BLaER1 treated with 17β-estradiol and CSF1 and Interleukin-3, amounts not matched to agents 10 nM and 100 nM (cell line): ENCODE data around the gene WBP2.
A peak's percentile ranks its signal among the peaks of the same experiment; 100 is the strongest.
"Not testable (repeated sequence)": the region's sequence is repeated elsewhere in the genome, so short reads cannot be mapped to it uniquely, and the experiment has no call there.

Experiments used
- H3K27ac ChIP-seq, 11 experiments: shearing (Covaris generic); formaldehyde crosslinking; 2 replicates each; pipeline ENCODE4 v1.8.1; 2022
- H3K27me3 ChIP-seq, 11 experiments: shearing (Covaris generic); formaldehyde crosslinking; 2 replicates each; pipeline ENCODE4 v1.8.1; 2022
- H3K36me3 ChIP-seq, 11 experiments: shearing (Covaris generic); formaldehyde crosslinking; 2 replicates each; pipeline ENCODE4 v1.8.1; 2022
- H3K4me1 ChIP-seq, 10 experiments: shearing (Covaris generic); formaldehyde crosslinking; 2 replicates each; pipeline ENCODE4 v1.8.1; 2022
- H3K4me2 ChIP-seq, 11 experiments: shearing (Covaris generic); formaldehyde crosslinking; 2 replicates each; pipeline ENCODE4 v1.8.1; 2022
- H3K4me3 ChIP-seq, 10 experiments: shearing (Covaris generic); formaldehyde crosslinking; 2 replicates each; pipeline ENCODE4 v1.8.1; 2022
- H3K9ac ChIP-seq, 11 experiments: shearing (Covaris generic); formaldehyde crosslinking; 2 replicates each; pipeline ENCODE4 v1.8.1; 2022
- H3K9me3 ChIP-seq, 11 experiments: shearing (Covaris generic); formaldehyde crosslinking; replicated peaks in 1 of 11; 2 replicates each; pipeline ENCODE4 v1.8.1; 2022
- H4K20me1 ChIP-seq, 11 experiments: shearing (Covaris generic); formaldehyde crosslinking; 2 replicates each; pipeline ENCODE4 v1.8.1; 2022
- Cebpa-rat ChIP-seq, 11 experiments: shearing (Covaris generic); IDR thresholded peaks; 2 replicates each; pipeline ENCODE4 v1.8.1; 2022

WBP2 gene

DNA sequence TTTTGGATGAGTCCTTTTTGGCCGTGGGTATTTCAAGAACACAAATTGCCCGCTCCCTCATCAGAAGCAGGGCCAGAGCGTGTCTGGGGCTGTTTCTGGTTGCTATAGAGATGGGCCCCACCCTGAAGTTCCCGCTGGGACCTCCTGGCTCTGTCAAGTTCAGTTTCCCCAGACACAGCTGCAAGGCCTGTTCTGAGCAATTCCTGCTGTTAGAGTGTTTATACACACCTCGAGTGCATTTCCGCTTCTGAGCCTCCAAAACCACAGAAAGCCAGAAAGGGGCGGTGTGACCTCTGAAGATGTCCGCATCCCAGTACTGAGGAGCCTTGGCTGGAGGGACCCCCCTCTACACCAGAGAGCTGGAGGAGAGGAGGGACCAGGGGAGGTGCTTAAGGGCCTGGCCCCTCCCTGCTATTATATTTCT lies 9.3 kb upstream of the WBP2 start:
- H3K4me1 ChIP-seq = peaks cover 27 to 51% (median 45%) of the 10 kb centered on the region in 10 experiments
- H3K4me3 ChIP-seq = peak overlapping the region in 2 of 10 experiments; percentile 15 to 38; a peak in 2 of 20 replicates
- no peaks in the 10 kb centered on the region for H3K27me3 ChIP-seq
- peak in 2 of 11 experiments; percentile 28 to 73; a peak in 2 of 22 replicates for TF ChIP-seq Cebpa-rat (IDR thresholded peaks at IDR 0.05)
- peak overlapping the region; percentile 32 to 64 (median 45); a peak in 18 of 22 replicates for H3K9ac ChIP-seq
- H3K9me3 ChIP-seq = no peaks in the 10 kb centered on the region
- H3K36me3 ChIP-seq = no peaks in the 10 kb centered on the region
- peak overlapping the region; percentile 21 to 79 (median 70); a peak in 21 of 22 replicates for H3K27ac ChIP-seq
- peak overlapping the region; percentile 52 to 90 (median 78) for H3K4me2 ChIP-seq
- no peaks in the 10 kb centered on the region for H4K20me1 ChIP-seq

DNA sequence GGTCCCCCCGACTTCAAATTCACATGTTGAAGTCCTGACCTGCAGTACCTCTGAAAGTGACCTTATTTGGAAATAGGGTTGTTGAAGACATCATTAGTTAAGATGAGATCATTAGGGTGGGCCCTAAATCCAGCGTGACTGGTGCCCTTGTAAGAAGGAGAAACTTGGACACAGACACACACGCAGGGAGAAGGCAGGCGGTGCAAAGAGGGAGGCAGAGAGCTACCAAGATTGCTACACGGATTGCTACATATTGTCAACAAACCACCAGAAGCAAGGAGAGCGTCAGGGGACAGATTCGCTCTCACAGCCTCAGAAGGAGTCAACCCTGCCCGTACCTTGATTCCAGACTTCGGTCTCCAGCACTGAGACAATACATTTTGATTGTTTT lies 6.8 kb upstream of the WBP2 start:
- Histone ChIP-seq H3K4me1 (peaks cover 46 to 72% (median 65%) of the 10 kb centered on the region in 10 experiments), H3K4me3 (no peak overlapping the region), H3K9ac (no peak overlapping the region), H3K4me2 (no peak overlapping the region), H3K9me3 (no peaks in the 10 kb centered on the region), H3K36me3 (no peaks in the 10 kb centered on the region), H3K27me3 (no peaks in the 10 kb centered on the region), H4K20me1 (no peaks in the 10 kb centered on the region), H3K27ac (peak overlapping the region in 1 of 11 experiments; percentile 29; a peak in 1 of 22 replicates)
- no peak for TF ChIP-seq Cebpa-rat (IDR thresholded peaks at IDR 0.05)

DNA sequence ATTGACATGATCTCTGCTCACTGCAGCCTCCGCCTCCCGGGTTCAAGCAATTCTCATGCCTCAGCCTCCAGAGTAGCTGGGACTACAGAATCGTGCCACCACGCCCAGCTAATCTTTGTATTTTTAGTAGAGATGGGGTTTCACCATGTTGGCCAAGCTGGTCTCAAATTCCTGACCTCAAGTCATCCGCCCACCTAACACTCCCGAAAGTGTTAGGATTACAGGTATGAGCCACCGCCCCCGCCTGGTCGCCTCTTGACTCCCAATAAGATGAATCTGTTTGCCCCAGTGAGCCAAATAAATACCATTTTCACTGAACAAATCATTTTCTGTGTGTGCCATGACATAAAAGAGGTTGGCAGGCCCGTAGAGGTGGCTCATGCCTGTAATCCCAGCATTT lies 4.2 kb upstream of the WBP2 start:
- peak overlapping the region in 9 of 11 experiments; percentile 43 to 82 (median 76); a peak in 15 of 22 replicates for H3K27ac ChIP-seq
- peak overlapping the region in 6 of 11 experiments; percentile 40 to 68 (median 56); a peak in 6 of 22 replicates for H3K9ac ChIP-seq
- H3K27me3 ChIP-seq, H4K20me1 ChIP-seq, H3K4me3 ChIP-seq, H3K36me3 ChIP-seq, H3K9me3 ChIP-seq: not testable (repeated sequence)
- peaks cover 40 to 67% (median 61%) of the 10 kb centered on the region in 10 experiments for H3K4me1 ChIP-seq
- peak overlapping the region in 9 of 11 experiments; percentile 52 to 98 (median 68); a peak in 15 of 22 replicates for H3K4me2 ChIP-seq

DNA sequence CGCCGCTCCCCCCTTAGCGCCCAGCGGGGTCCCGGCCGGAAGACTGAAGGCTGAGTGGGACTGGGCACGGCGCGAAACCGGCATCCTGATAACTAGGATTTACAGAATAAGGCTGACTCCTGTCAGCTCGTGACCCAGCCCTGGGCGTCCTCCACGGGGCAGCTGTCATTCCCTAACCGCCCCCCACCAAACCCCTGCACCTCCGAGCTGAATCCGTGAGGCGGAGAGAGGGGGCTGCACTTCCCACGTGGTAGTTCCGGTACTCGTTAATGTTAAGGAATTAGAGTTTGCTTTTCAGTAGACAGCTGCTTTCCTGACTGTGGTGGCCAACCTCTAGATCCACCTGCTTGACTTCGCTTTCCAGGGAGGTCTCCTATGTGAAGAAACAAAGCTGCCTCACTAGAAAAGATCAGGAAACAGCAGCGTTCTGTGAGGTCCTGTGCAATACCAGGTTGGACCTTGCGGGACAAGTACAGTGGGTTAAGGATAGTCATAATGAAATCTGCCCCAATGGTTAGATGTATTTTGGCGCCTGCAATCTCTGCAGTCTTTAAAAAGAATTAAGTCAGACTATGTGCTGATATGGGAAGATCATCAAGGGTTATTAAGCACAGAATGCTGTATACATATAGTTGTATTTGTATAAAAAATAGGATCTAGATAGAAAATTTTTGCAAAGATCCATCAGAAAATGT lies 1.1 kb upstream of the WBP2 start:
- H3K4me1 ChIP-seq = peaks cover 43 to 67% (median 51%) of the 10 kb centered on the region in 10 experiments
- peak overlapping the region; percentile 83 to 98 (median 96) for H3K4me2 ChIP-seq
- H3K9me3 ChIP-seq = no peaks in the 10 kb centered on the region
- peak overlapping the region; percentile 92 to 99 (median 98) for H3K27ac ChIP-seq
- peak overlapping the region; percentile 78 to 96 (median 89) for H3K4me3 ChIP-seq
- H4K20me1 ChIP-seq = peaks cover 0 to 29% (median 5%) of the 10 kb centered on the region in 11 experiments; a peak in 8 of 22 replicates
- peak overlapping the region; percentile 92 to 99 (median 98) for H3K9ac ChIP-seq
- no peaks in the 10 kb centered on the region for H3K27me3 ChIP-seq
- no peak for TF ChIP-seq Cebpa-rat (IDR thresholded peaks at IDR 0.05)
- H3K36me3 ChIP-seq = peaks cover 5 to 20% (median 9%) of the 10 kb centered on the region in 11 experiments

DNA sequence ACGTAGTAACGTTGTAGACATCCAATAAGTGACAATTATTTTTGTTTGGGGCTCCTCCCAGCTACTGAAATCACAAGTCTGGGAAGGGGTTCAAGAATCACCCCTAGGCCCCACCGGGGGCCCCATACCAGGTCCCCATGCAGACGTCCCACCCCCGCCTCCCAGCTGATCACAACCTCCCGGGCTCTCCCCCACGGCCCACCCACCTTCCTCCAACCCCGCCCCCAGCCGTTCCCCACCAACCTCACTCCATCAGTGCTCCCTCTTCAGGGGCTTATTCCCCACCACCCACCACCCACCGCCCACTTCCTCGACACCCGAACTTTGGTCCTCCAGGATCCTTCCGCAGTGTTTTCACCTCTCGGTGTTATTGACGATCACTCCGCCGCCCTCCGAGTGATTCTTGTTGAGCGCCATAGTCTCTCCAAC lies 240 bp downstream of the WBP2 start:
- peak overlapping the region; percentile 78 to 96 (median 89) for H3K4me3 ChIP-seq
- H3K27ac ChIP-seq = peak overlapping the region; percentile 65 to 99 (median 81)
- no peaks in the 10 kb centered on the region for H3K9me3 ChIP-seq
- peaks cover 16 to 33% (median 21%) of the 10 kb centered on the region in 11 experiments for H3K36me3 ChIP-seq
- peak overlapping the region; percentile 79 to 99 (median 97) for H3K9ac ChIP-seq
- H4K20me1 ChIP-seq = peaks cover 0 to 41% (median 5%) of the 10 kb centered on the region in 11 experiments; a peak in 8 of 22 replicates
- peaks cover 42 to 57% (median 48%) of the 10 kb centered on the region in 10 experiments for H3K4me1 ChIP-seq
- no peak for TF ChIP-seq Cebpa-rat (IDR thresholded peaks at IDR 0.05)
- peak overlapping the region; percentile 79 to 98 (median 94) for H3K4me2 ChIP-seq
- H3K27me3 ChIP-seq = no peaks in the 10 kb centered on the region

DNA sequence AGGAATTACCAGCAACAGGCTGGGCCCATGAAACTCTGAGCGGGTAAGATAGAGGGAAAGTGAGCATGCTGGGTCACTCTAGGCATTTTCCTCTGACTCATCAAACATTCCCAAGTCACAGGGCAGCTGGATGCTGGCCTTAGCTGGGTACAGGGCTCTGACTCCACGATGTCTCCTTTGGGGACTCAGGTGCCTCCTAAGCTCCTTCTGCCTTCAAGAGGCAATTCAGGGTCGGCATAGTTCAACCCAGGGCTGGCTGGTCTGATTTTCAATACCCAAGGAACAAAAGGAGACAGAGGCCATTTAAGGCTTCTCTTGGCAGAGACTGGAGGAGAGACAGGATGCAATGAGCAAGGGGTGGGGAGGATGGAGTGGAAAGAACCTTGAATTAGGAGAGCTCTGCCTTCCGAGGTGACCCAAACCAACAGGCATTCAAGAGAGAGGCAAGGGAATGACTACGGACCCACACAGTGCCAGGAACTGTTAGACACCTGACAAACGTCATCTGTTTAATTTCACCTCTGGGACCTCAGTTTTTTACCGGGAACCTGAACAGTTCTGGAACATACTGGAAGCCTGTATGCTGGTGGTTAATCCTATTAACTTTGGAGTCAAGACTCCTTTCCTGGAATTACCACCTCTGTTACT lies 910 bp downstream of the WBP2 start:
- peak overlapping the region; percentile 79 to 98 (median 94) for H3K4me2 ChIP-seq
- H3K9me3 ChIP-seq = no peaks in the 10 kb centered on the region
- H3K27ac ChIP-seq = peak overlapping the region; percentile 65 to 99 (median 81)

DNA sequence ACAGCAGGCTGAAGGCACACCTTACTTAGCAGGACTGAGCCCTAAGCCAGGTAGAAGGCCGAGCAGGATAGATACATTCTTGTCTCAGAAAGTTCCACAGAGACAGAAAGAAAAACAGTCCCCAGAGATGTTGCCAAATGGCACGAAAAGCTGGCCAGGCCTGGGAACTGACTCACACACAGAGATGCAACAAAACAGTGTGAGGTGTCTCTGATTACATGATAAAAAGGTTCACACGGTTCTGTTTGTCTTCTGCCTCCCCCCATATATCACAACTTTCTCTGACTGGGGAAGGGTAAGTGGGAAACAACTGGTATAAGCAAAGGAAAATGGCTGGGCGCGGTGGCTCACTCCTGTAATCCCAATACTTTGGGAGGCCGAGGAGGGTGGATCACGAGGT lies 1.7 kb downstream of the WBP2 start:
- TF ChIP-seq Cebpa-rat (IDR thresholded peaks at IDR 0.05) = no peak
- peaks cover 31 to 48% (median 36%) of the 10 kb centered on the region in 11 experiments for H3K36me3 ChIP-seq
- peak overlapping the region in 3 of 11 experiments; percentile 82 to 99 (median 99); a peak in 2 of 22 replicates for H3K27ac ChIP-seq
- H3K4me1 ChIP-seq = peaks cover 33 to 56% (median 43%) of the 10 kb centered on the region in 10 experiments
- peak overlapping the region in 3 of 10 experiments; percentile 90 to 96 (median 93); a peak in 4 of 20 replicates for H3K4me3 ChIP-seq
- H3K9ac ChIP-seq = peak overlapping the region in 9 of 11 experiments; percentile 1 to 98 (median 91); a peak in 12 of 22 replicates
- H3K4me2 ChIP-seq = peak overlapping the region; percentile 79 to 98 (median 94); a peak in 17 of 22 replicates
- H4K20me1 ChIP-seq = peaks cover 0 to 56% (median 5%) of the 10 kb centered on the region in 11 experiments; a peak in 9 of 22 replicates
- no peaks in the 10 kb centered on the region for H3K9me3 ChIP-seq
- H3K27me3 ChIP-seq = no peaks in the 10 kb centered on the region

More for the DNA sequence above, 910 bp downstream of the WBP2 start:
- TF ChIP-seq Cebpa-rat (IDR thresholded peaks at IDR 0.05) = no peak
- H3K9ac ChIP-seq = peak overlapping the region; percentile 79 to 99 (median 97)
- H3K4me3 ChIP-seq = peak overlapping the region; percentile 78 to 96 (median 89)
- H3K36me3 ChIP-seq = peaks cover 23 to 40% (median 28%) of the 10 kb centered on the region in 11 experiments
- no peaks in the 10 kb centered on the region for H3K27me3 ChIP-seq
- H3K4me1 ChIP-seq = peaks cover 41 to 54% (median 44%) of the 10 kb centered on the region in 10 experiments
- peaks cover 0 to 48% (median 5%) of the 10 kb centered on the region in 11 experiments; a peak in 9 of 22 replicates for H4K20me1 ChIP-seq

DNA sequence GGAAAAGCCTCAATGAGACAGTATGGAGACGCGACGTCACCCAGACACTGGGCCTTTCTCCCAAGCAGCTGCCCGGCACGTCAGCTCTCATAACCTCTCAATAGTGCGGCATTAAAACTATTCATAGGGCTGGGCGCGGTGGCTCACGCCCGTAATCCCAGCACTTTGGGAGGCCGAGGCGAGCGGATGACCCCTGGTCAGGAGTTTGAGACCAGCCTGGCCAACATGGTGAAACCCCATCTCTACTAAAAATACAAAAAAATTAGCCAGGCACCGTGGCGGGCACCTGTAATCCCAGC lies 3.5 kb downstream of the WBP2 start:
- peaks cover 30 to 54% (median 43%) of the 10 kb centered on the region in 10 experiments for H3K4me1 ChIP-seq
- H3K36me3 ChIP-seq = peaks cover 49 to 66% (median 54%) of the 10 kb centered on the region in 11 experiments
- H3K9ac ChIP-seq = peak overlapping the region in 1 of 11 experiments; percentile 38; a peak in 1 of 22 replicates

More for the DNA sequence above, 3.5 kb downstream of the WBP2 start:
- not testable (repeated sequence) for H3K4me3 ChIP-seq, H3K4me2 ChIP-seq, H3K27ac ChIP-seq, H3K27me3 ChIP-seq, H3K9me3 ChIP-seq
- H4K20me1 ChIP-seq = peaks cover 0 to 70% (median 5%) of the 10 kb centered on the region in 11 experiments; a peak in 9 of 22 replicates
